Naive thymus-derived CD8-positive, alpha-beta T cell (primary cell): Measurements from ENCODE around the gene AARS2. TPM values are rescaled to one million over a fixed set of nuclear protein-coding genes. Genes with fewer than 3 reads are reported as not detected.
"Not testable (repeated sequence)": the region's sequence is repeated elsewhere in the genome, so short reads cannot be mapped to it uniquely, and the experiment has no call there.

Experiments
- ATAC-seq, 2 donors: fragments of 150-1000 bp; cut with Tn5 transposase in 1 of 2; sonication (Bioruptor Pico), chemical (Tn5 transposase) in 1 of 2; 1 replicate in 1 of 2; 2 replicates in 1 of 2; pipeline ENCODE4 v1.10.0; 2021; ENCODE audit warnings: mild to moderate bottlenecking in 2 of 2, moderate library complexity in 2 of 2
- POLR2A ChIA-PET: fragments of 350-600 bp; sonication (Branson Sonifier 250); formaldehyde crosslinking; loops from one replicate; lab custom pipeline; 2021; ENCODE audit warnings: antibody characterized with exemption; lab: Charles Lee
- DNase-seq, 10 donors: peaks; one replicate each; pipeline versions ENCODE4 v3.0.0 to v3.0.0-alpha.2; 2020 to 2022
- H3K27ac Mint-ChIP-seq, 10 donors: one replicate each; pipeline ENCODE4 v1.8.0; 2020 to 2022; ENCODE audit warnings: mild to moderate bottlenecking in 10 of 10, mixed read lengths in 10 of 10, moderate library complexity in 4 of 10, inconsistent platforms in 1 of 10
- H3K27me3 Mint-ChIP-seq, 5 donors: one replicate each; pipeline ENCODE4 v1.8.0; 2021 to 2022; ENCODE audit warnings: mixed read lengths in 5 of 5
- H3K36me3 Mint-ChIP-seq, 3 donors: one replicate each; pipeline ENCODE4 v1.8.0; 2020 to 2022; ENCODE audit warnings: mixed read lengths in 3 of 3, mild to moderate bottlenecking in 2 of 3, inconsistent platforms in 1 of 3
- H3K4me1 Mint-ChIP-seq, 4 donors: one replicate each; pipeline ENCODE4 v1.8.0; 2021 to 2022; ENCODE audit warnings: mixed read lengths in 4 of 4
- H3K4me3 Mint-ChIP-seq, 10 donors: one replicate each; pipeline ENCODE4 v1.8.0; 2020 to 2022; ENCODE audit warnings: mild to moderate bottlenecking in 10 of 10, mixed read lengths in 10 of 10, moderate library complexity in 6 of 10, inconsistent platforms in 1 of 10
- H3K9me3 Mint-ChIP-seq, 9 donors: one replicate each; pipeline ENCODE4 v1.8.0; 2020 to 2022; ENCODE audit warnings: mixed read lengths in 9 of 9, mild to moderate bottlenecking in 3 of 9, inconsistent platforms in 1 of 9, moderate library complexity in 1 of 9
- polyA plus RNA-seq, 3 donors: library from polyadenylated mRNA; unstranded; fragments of 300-500 nt; fragmentation: Illumina TruSeq; gene quantifications; one replicate each; pipeline ENCODE4 v1.2.3, GENCODE V29; 2021
- total RNA-seq, 8 experiments: library from RNA in 2 of 8; stranded (reverse) in 2 of 8; gene quantifications; one replicate each; pipeline ENCODE4 v1.2.3 and lab custom pipeline; 2021 to 2026

AARS2 gene
- total and polyA plus RNA-seq, 5 experiments from 2014 or later: 5.2 to 24.1 (median 13.5) TPM

DNA sequence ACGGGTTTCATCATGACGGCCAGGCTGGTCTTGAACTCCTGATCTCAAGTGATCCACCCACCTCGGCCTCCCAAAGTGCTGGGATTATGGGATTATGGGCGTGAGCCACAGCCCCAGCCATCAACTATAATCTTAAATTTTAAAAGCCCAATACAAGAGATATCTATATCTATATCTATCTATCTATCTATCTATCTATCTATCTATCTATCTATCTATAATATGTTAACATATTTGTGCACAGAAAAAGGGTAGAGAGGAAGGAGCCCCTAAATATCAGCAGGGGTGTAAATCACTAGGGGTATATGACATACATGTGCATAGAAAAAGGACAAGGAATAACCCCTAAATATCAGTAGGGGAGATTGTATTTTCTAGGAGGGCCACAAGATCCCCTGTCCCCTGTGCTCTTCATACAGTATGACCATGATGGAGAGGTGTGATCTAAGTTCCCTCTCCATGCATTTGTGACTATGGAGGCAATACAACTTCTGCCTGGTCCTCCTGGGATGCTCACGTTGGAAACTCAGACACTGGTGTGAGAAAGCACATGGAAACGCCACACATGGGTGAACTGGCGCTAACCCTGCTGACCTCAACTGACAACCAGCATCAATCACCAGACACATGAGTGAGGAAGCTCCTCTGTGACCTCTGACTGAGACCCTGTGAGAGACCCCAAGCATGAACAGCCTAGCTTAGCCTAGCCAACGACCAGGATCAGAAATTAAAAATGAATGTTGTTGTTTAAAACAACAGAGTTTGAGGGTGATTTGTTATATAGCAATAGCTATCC lies 28.1 kb upstream of the AARS2 start:
- DNase-seq (no peak), ATAC-seq (no peak)
- peaks cover 21 to 47% (median 31%) of the 10 kb centered on the region in 5 donors for H3K27me3 Mint-ChIP-seq
- H3K4me1 Mint-ChIP-seq: peaks cover 0 to 2% (median 0%) of the 10 kb centered on the region in 4 donors
- no peaks in the 10 kb centered on the region for H3K9me3 Mint-ChIP-seq
- H3K4me3 Mint-ChIP-seq: no peak overlapping the region
- no peaks in the 10 kb centered on the region for H3K36me3 Mint-ChIP-seq
- no peak overlapping the region for H3K27ac Mint-ChIP-seq
- POLR2A ChIA-PET: interaction anchor here (0.8 kb wide), 1 partner anchor 73 kb away, joined by 3 read pairs; no protein-coding TSS in a partner anchor

DNA sequence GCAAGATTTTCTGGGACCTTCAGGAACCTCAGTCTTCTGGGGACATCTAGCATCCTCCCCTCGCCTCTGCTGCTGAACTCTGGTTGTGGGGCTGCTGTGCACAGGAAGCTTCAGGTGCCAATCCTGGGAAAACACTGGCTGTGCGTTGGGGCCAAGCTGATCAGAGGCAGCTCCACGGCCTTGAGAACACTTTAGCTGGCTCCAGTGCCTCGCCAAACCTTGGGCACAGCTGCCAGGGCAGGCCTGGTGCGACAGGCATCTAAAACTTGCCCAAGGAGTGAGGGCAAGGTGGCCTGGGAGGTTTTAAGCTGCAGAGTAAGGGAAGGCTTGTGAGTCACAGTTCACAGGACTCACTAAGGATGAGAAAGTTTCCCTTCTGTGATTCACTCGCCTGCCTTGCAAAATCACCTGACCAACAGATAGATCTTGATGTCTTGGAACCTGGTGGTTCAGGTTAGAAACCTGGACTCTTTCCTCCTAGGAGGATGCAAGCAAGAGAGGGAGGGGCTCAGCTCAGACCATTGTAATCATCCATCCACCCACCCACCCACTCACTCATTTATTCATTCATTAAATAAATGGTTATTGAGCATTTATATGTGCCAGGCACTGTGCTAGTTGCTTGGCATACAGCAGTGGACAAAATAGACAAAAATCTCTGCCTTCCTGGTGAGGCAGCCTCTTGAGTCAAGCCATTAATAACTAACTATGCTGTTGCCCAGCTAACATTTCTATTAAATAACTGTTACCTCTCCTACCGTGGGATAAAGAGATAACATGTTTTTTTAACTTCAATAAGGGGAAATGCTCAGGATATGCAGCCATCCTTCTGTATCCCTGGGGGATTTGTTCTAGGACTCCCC lies 26.8 kb upstream of the AARS2 start:
- Mint-ChIP-seq H3K4me3 (peak overlapping the region in 1 of 10 donors; percentile 38), H3K36me3 (no peaks in the 10 kb centered on the region), H3K9me3 (no peaks in the 10 kb centered on the region), H3K27me3 (peaks cover 18 to 39% (median 31%) of the 10 kb centered on the region in 5 donors), H3K4me1 (peaks cover 0 to 2% (median 0%) of the 10 kb centered on the region in 4 donors), H3K27ac (no peak overlapping the region)
- no peak for DNase-seq
- no peak for ATAC-seq
- POLR2A ChIA-PET: no interaction called here

DNA sequence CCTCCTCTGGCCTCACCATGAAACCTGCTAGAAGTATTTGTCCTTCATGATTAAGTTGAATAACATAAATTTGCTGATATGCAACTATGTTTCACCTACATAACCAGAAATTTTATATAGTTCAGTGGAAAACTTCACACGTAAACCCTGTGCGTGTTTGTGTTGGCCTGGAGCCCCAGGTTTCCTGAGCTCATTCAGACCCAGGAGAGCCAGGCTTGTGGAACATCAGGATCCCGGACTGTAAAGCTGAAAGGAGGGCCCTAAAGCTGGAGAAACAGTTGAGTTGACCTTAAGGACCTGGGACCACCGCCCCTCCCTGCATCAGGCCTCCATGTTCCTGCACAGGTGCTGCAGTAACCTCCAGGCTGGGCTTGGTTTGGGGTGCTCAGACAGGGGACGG lies 26.2 kb upstream of the AARS2 start:
- no peak for ATAC-seq
- H3K36me3 Mint-ChIP-seq: no peaks in the 10 kb centered on the region
- POLR2A ChIA-PET: interaction anchor here (0.7 kb wide), 1 partner anchor 188 kb away, joined by 3 read pairs; no protein-coding TSS in a partner anchor
- H3K9me3 Mint-ChIP-seq: no peaks in the 10 kb centered on the region
- no peak overlapping the region for H3K4me3 Mint-ChIP-seq
- H3K27me3 Mint-ChIP-seq: peaks cover 13 to 32% (median 25%) of the 10 kb centered on the region in 5 donors
- peaks cover 0 to 2% (median 0%) of the 10 kb centered on the region in 4 donors for H3K4me1 Mint-ChIP-seq
- H3K27ac Mint-ChIP-seq: no peak overlapping the region
- no peak for DNase-seq

DNA sequence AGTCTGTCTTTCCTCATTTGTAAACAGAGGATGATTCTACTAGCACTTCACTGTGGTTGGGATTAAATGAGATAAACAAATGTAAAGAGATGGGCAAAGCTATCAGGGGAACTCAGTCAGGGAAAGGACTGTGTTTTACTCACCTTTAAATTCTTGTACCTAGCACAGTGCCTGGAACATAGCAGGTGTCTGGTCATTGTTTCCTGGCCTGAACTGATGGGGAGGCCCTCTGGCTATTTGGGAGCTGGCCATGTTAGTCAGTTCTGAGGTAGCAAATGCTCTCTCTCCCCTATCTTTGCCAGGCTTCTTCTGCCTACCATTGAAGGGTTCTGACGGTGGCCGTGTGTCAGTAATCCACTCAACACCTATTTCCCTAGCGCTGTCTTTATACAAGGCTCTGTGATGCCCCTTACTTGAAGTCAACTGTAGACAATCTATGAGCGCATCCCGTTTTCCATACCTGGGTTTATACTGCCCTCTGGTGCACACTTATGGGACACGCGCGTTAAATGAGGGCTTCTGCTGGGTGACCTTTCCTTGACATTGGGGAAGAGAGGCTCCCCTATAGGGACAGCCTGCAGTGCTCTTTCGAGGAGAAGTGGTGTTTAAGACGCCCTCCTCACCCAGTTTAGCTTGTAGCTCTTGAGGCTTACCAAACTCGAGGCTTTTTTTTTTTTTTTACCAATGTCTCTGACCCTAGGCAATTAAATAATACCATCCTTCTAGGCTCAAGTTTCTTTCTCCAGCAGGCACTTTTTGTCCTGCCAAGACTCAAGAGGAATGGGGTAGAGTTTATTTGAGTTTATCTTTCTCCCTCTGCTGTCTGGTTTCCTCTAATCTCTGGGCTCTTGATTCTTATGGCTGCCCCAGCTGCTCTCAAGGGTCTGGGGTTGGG lies 25.3 kb upstream of the AARS2 start:
- peaks cover 10 to 24% (median 17%) of the 10 kb centered on the region in 5 donors for H3K27me3 Mint-ChIP-seq
- no peaks in the 10 kb centered on the region for H3K36me3 Mint-ChIP-seq
- H3K4me1 Mint-ChIP-seq: peaks cover 0 to 2% (median 0%) of the 10 kb centered on the region in 4 donors

DNA sequence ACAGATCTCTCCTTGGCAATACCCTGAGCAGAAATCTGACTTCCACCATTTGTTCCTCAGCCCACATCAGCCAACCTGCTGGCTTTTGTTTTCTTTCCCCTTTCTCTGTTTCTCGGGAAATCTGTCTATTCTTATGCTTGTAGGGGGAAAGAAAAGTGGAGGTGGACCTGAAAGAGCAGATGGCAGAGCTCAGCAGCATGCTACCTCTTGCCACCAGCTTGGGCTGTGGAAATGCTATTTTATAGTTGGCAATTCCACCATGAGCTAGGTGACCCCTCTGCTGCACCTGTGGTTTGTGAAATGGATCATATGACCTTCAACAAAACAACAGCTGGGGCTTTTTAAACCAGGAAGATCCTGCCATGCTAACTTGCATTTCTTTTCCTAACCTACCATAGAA lies 22.5 kb upstream of the AARS2 start:
- POLR2A ChIA-PET: no interaction called here
- H3K27me3 Mint-ChIP-seq: peaks cover 1 to 14% (median 9%) of the 10 kb centered on the region in 5 donors
- no peak for ATAC-seq
- H3K9me3 Mint-ChIP-seq: no peaks in the 10 kb centered on the region
- H3K36me3 Mint-ChIP-seq: no peaks in the 10 kb centered on the region
- H3K27ac Mint-ChIP-seq: no peak overlapping the region
- no peak for DNase-seq
- H3K4me3 Mint-ChIP-seq: no peak overlapping the region
- no peaks in the 10 kb centered on the region for H3K4me1 Mint-ChIP-seq

More for the DNA sequence above, 25.3 kb upstream of the AARS2 start:
- POLR2A ChIA-PET: interaction anchor here (0.7 kb wide), 1 partner anchor 187 kb away, joined by 3 read pairs; no protein-coding TSS in a partner anchor
- Mint-ChIP-seq H3K9me3 (no peaks in the 10 kb centered on the region), H3K27ac (no peak overlapping the region), H3K4me3 (no peak overlapping the region)
- ATAC-seq: peak; percentile 93 to 96
- peak; percentile 21 to 81 (median 61) for DNase-seq

DNA sequence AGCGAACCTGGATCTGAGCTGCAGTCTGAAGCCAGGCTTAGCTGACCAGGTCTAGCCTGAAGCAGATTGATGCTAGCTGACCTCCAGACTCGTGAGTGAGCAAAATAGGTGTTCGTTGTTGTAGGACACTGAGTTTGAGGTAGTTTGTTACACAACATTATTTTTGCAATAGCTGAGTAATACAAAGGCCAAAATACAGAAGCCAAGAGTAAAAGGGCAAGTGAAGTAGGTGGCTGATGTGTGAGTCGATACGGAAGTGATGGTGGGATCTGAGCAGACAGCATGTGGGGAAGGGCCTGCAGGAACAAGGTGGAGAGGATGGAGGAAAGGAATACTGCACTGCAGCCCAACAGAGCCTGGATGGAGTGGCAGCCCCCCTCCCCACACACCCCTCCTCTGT lies 20.8 kb upstream of the AARS2 start:
- ATAC-seq: no peak
- Mint-ChIP-seq H3K9me3 (no peaks in the 10 kb centered on the region), H3K4me1 (no peaks in the 10 kb centered on the region), H3K27me3 (peaks cover 6 to 30% (median 20%) of the 10 kb centered on the region in 5 donors), H3K4me3 (no peak overlapping the region), H3K36me3 (no peaks in the 10 kb centered on the region), H3K27ac (peak overlapping the region in 1 of 10 donors; percentile 10)
- POLR2A ChIA-PET: no interaction called here
- no peak for DNase-seq

DNA sequence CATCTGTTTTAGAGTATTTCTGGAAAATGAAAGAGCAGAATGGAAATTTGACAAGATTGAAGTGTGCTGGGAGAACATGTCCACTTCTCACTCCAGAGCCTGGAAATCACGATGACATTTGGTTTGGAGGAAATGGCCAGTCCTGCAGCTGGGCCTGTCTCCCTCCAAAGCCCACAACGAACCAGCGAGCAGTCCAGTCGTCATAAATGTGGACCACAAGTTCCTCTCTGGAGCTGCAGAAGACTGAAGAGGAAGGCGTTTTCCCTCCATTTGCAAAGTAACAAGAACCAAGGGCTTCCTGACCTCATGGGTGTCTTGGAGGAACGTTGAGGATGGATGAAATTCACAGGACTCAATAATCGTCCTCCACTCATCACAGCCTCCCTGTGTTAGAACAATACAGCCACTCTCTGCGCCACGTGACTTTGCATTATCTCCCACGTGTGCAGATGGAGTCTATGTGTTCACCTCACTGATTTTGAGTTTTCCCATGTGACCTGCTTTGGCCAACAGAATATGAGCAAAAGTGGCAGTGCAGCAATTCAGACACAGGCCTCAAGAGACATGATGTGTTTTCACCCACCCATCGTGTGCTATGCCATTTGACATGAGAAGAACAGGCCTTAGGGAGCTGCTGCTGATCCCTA lies 20.2 kb upstream of the AARS2 start:
- no peak overlapping the region for H3K27ac Mint-ChIP-seq
- no peaks in the 10 kb centered on the region for H3K4me1 Mint-ChIP-seq
- no peaks in the 10 kb centered on the region for H3K9me3 Mint-ChIP-seq
- peaks cover 6 to 36% (median 23%) of the 10 kb centered on the region in 5 donors for H3K27me3 Mint-ChIP-seq
- no peaks in the 10 kb centered on the region for H3K36me3 Mint-ChIP-seq
- DNase-seq (no peak), ATAC-seq (no peak)
- H3K4me3 Mint-ChIP-seq: no peak overlapping the region
- POLR2A ChIA-PET: no interaction called here

DNA sequence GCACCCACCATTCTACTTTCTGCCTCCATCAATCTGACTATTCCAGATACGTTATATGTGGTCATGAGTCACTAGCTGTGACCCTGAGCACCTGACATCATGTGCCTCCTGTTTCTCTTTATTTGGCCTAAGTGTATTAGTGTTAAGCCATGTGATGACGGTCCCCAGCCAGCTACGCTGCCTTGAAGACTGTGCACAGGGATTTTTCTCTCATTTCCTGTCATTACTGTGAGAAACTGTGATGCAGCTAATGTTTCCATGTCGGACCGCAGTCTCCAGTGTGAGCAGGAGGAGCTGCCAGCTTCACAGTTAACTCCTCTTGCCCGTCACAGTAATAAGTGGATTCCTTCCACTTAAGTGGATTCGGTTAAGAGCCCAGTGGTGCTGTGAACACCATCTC lies 19.4 kb upstream of the AARS2 start:
- H3K4me3 Mint-ChIP-seq: no peak overlapping the region
- peak overlapping the region in 1 of 10 donors; percentile 90 for H3K27ac Mint-ChIP-seq
- H3K4me1 Mint-ChIP-seq: no peaks in the 10 kb centered on the region
- ATAC-seq (no peak), DNase-seq (no peak)
- no peaks in the 10 kb centered on the region for H3K36me3 Mint-ChIP-seq
- POLR2A ChIA-PET: interaction anchor here (0.5 kb wide), 1 partner anchor 1498 kb away, joined by 4 read pairs; no protein-coding TSS in a partner anchor
- H3K9me3 Mint-ChIP-seq: no peaks in the 10 kb centered on the region
- H3K27me3 Mint-ChIP-seq: peaks cover 6 to 44% (median 30%) of the 10 kb centered on the region in 5 donors

DNA sequence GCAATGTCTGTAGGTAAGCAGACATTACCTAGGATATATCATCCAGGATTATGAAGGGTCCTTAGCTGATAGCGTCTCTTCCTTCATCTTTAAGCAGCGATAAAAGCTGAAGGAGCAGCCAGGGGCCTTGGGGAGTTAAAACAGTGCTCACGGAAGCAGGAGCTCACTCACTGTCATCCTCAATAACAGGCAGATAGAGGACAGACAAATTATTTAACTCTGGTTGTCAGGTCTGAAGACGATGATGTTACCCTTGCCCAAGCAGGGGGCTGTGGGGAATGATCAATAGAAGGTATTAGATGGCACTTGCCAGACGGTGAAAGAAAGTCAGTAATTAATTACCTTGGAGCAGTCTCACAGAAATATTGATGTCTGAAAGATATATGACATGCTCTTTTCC lies 16.7 kb upstream of the AARS2 start:
- POLR2A ChIA-PET: no interaction called here
- H3K9me3 Mint-ChIP-seq: no peaks in the 10 kb centered on the region
- no peak overlapping the region for H3K27ac Mint-ChIP-seq

DNA sequence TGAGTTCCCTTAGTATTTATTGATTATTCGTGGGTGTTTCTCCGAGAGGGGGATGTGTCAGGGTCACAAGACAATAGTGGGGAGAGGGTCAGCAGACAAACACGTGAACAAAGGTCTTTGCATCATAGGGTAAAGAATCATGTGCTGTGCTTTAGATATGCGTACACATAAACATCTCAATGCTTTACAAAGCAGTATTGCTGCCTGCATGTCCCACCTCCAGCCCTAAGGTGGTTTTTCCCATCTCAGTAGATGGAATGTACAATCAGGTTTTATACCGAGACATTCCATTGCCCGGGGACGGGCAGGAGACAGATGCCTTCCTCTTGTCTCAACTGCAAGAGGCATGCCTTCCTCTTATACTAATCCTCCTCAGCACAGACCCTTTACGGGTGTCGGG lies 15.1 kb upstream of the AARS2 start:
- DNase-seq, H3K36me3 Mint-ChIP-seq, H3K27ac Mint-ChIP-seq, ATAC-seq, H3K4me1 Mint-ChIP-seq, H3K9me3 Mint-ChIP-seq, H3K4me3 Mint-ChIP-seq, POLR2A ChIA-PET: not testable (repeated sequence)
- peaks cover 7 to 46% (median 28%) of the 10 kb centered on the region in 5 donors for H3K27me3 Mint-ChIP-seq

More for the DNA sequence above, 16.7 kb upstream of the AARS2 start:
- Mint-ChIP-seq H3K36me3 (no peaks in the 10 kb centered on the region), H3K4me1 (no peaks in the 10 kb centered on the region), H3K27me3 (peaks cover 6 to 46% (median 28%) of the 10 kb centered on the region in 5 donors), H3K4me3 (no peak overlapping the region)
- DNase-seq (no peak), ATAC-seq (no peak)

DNA sequence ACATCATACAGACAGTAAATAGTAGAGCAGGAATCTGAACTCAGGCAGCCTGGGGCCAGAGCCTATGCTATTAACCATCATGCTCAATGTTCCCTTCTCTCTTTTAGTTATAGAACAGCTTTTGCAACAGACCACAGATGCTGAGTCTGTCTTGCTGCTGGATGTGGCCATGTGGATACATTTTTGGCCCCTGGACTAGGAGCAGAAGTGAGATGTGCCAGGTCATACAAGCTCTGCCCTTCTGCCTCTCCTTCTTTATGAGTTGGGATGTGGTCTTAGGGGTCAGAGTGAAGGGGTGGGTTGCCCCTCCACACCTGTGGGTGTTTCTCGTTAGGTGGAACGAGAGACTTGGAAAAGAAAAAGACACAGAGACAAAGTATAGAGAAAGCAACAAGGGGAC lies 14.6 kb upstream of the AARS2 start:
- POLR2A ChIA-PET: no interaction called here
- H3K27me3 Mint-ChIP-seq: peaks cover 9 to 43% (median 26%) of the 10 kb centered on the region in 5 donors

More for the DNA sequence above, 14.6 kb upstream of the AARS2 start:
- Mint-ChIP-seq H3K36me3 (no peaks in the 10 kb centered on the region), H3K9me3 (no peaks in the 10 kb centered on the region), H3K4me1 (no peaks in the 10 kb centered on the region), H3K27ac (no peak overlapping the region), H3K4me3 (no peak overlapping the region)
- DNase-seq: no peak
- ATAC-seq: no peak
